Ovary (tissue), 9 donors: Measurements from ENCODE around the gene AHCY. TPM values are rescaled to one million over a fixed set of nuclear protein-coding genes. Genes with fewer than 3 reads are reported as not detected.
"Not testable (repeated sequence)": the region's sequence is repeated elsewhere in the genome, so short reads cannot be mapped to it uniquely, and the experiment has no call there.

ENCODE experiments used
- DNase-seq, 5 donors: peaks; one replicate each; pipeline ENCODE4 v3.0.0-alpha.2; 2019 to 2020
- H3K27ac ChIP-seq, 2 donors: fragments of 200-600 bp; one replicate each; pipeline versions ENCODE4 v1.5.1 to v1.8.0; 2019 to 2022
- H3K27me3 ChIP-seq: fragments of 200-600 bp; one replicate; pipeline ENCODE4 v1.8.0; 2022
- H3K36me3 ChIP-seq: fragments of 200-600 bp; sonication (generic); one replicate; pipeline ENCODE4 v1.5.1; 2019
- H3K4me1 ChIP-seq: one replicate; pipeline ENCODE4 v1.8.1; 2013; ENCODE audit warnings: mild to moderate bottlenecking, moderate library complexity; ENCODE audit not compliant: insufficient read depth
- H3K4me3 ChIP-seq: fragments of 200-600 bp; sonication (generic); one replicate; pipeline ENCODE4 v1.5.1; 2017
- H3K9me3 ChIP-seq, 2 donors: fragments of 200-600 bp in 1 of 2; sonication (generic) in 1 of 2; one replicate each; pipeline versions ENCODE4 v1.5.1 to v1.8.1; 2013 to 2019; ENCODE audit warnings: mild to moderate bottlenecking in 1 of 2, moderate library complexity in 1 of 2
- CTCF ChIP-seq, 3 donors: fragments of 450-650 bp in 2 of 3; fragments of 200-600 bp in 1 of 3; IDR thresholded peaks; one replicate each; pipeline versions ENCODE4 v1.5.1 to v1.8.0; 2016 to 2022; ENCODE audit warnings: antibody characterized with exemption in 3 of 3, mild to moderate bottlenecking in 1 of 3
- EP300 ChIP-seq: sonication (generic); formaldehyde crosslinking; IDR thresholded peaks from one replicate; pipeline ENCODE4 v1.6.1; 2017; ENCODE audit warnings: antibody characterized with exemption
- POLR2A ChIP-seq: fragments of 450-650 bp; IDR thresholded peaks from one replicate; pipeline ENCODE4 v1.6.1; 2017; ENCODE audit warnings: antibody characterized with exemption, mild to moderate bottlenecking, moderate library complexity
- WGBS, 3 donors: extraction: QIAGEN DNeasy Blood & Tissue Kit in 1 of 3; methylation state at CpG; one replicate each; pipeline versions ENCODE4 v1.1.5 to v1.1.7; 2013 to 2017; 5-methylcytosine and 5-hydroxymethylcytosine counted together
- intact Hi-C, 4 donors: fragments of 100-400 bp; cut with DNase I; formaldehyde crosslinking; loops; one replicate each; pipeline versions ENCODE4 v1.11.0 to v1.15.1; 2022 to 2023
- polyA plus RNA-seq, 2 donors: library from polyadenylated mRNA; stranded (reverse); fragments of 200-250 nt in 1 of 2; fragments of 350-450 nt in 1 of 2; fragmentation: Illumina TruSeq in 1 of 2; extraction: RNeasy Lipid Tissue Mini Kit (QIAGEN cat#74804) in 1 of 2; gene quantifications; one replicate each; pipeline ENCODE4 v1.2.3, GENCODE V29; 2013 to 2014
- total RNA-seq, 7 donors: library from RNA; depleted of rRNA in 2 of 7; stranded (reverse); fragments of >200 nt in 2 of 7; fragmentation: NEBNext Ultra II Directional in 3 of 7; extraction: Animal tissue kit (Norgen Biotek cat#: 25700) in 3 of 7; gene quantifications; one replicate each; pipeline versions ENCODE4 v1.1.0 to v1.2.4, GENCODE V29; 2016 to 2023
- donor health status: DM: no; HTN: no; CAD: no; lungs with moderate emphysema.
- donor health status: DM: no; HTN: no; CAD: no.
- donor health status: Bipolar disorder and iron deficiency.
- donor health status: DM: yes; HTN: yes; CAD: no.
- donor health status: DM: no; HTN: no; CAD: no.
- donor health status: DM: yes; HTN: yes; CAD: no.

AHCY gene
- total and polyA plus RNA-seq, 9 donors: 97.7 to 190 (median 139) TPM

- WGBS, 3 donors: 80 to 85% (median 83%) methylated on average over 19 of the region's 19 CpGs
Measured at GRCh38 chr20:34332262-34332920, 29.2 kb upstream of the AHCY start.

GRCh38 chr20:34331838-34332237, 28.7 kb upstream of the AHCY start:
- intact Hi-C loops: no loop called here
- no peaks in the 10 kb centered on the region for H3K36me3 ChIP-seq
- H3K27me3 ChIP-seq: no peaks in the 10 kb centered on the region
- TF ChIP-seq CTCF (IDR thresholded peaks at IDR 0.05) (no peak), EP300 (no peak), POLR2A (no peak)
- H3K9me3 ChIP-seq: no peaks in the 10 kb centered on the region
- no peak overlapping the region for H3K4me3 ChIP-seq
- no peak for DNase-seq
- no peaks in the 10 kb centered on the region for H3K4me1 ChIP-seq
- no peak overlapping the region for H3K27ac ChIP-seq
- WGBS, 3 donors: 79 to 88% (median 85%) methylated on average over 7 of the region's 7 CpGs

More at GRCh38 chr20:34332262-34332920, 29.2 kb upstream of the AHCY start:
- Histone ChIP-seq H3K27me3 (no peaks in the 10 kb centered on the region), H3K4me3 (no peak overlapping the region), H3K4me1 (no peaks in the 10 kb centered on the region), H3K9me3 (no peaks in the 10 kb centered on the region), H3K27ac (no peak overlapping the region), H3K36me3 (no peaks in the 10 kb centered on the region)
- intact Hi-C loops: no loop called here
- no peak for TF ChIP-seq EP300
- no peak for DNase-seq

GRCh38 chr20:34330861-34331544, 27.8 kb upstream of the AHCY start:
- DNase-seq, H3K4me3 ChIP-seq, intact Hi-C loops, H3K27ac ChIP-seq, H3K9me3 ChIP-seq, H3K36me3 ChIP-seq, H3K4me1 ChIP-seq, H3K27me3 ChIP-seq: not testable (repeated sequence)
- 91 to 94% (median 92%) methylated on average over 15 of the region's 15 CpGs for WGBS, 3 donors

- no peaks in the 10 kb centered on the region for H3K9me3 ChIP-seq
- no peaks in the 10 kb centered on the region for H3K36me3 ChIP-seq
- no peak for DNase-seq
- no peaks in the 10 kb centered on the region for H3K4me1 ChIP-seq
- TF ChIP-seq EP300: no peak
- TF ChIP-seq CTCF (IDR thresholded peaks at IDR 0.05): no peak
- TF ChIP-seq POLR2A: no peak
- intact Hi-C loops: no loop called here
- no peak overlapping the region for H3K27ac ChIP-seq
- no peak overlapping the region for H3K4me3 ChIP-seq
- H3K27me3 ChIP-seq: no peaks in the 10 kb centered on the region
- 81 to 90% (median 86%) methylated on average over 9 of the region's 9 CpGs for WGBS, 3 donors
Measured at GRCh38 chr20:34328928-34329677, 25.9 kb upstream of the AHCY start.

GRCh38 chr20:34328207-34328606, 25.1 kb upstream of the AHCY start:
- WGBS, 3 donors: 94 to 97% (median 95%) methylated on average over 4 of the region's 4 CpGs
- DNase-seq, H3K9me3 ChIP-seq, H3K4me1 ChIP-seq, H3K36me3 ChIP-seq, H3K4me3 ChIP-seq, intact Hi-C loops, H3K27ac ChIP-seq, H3K27me3 ChIP-seq: not testable (repeated sequence)
